Measurements from ENCODE around the gene PAM.

The PAM gene

DNA sequence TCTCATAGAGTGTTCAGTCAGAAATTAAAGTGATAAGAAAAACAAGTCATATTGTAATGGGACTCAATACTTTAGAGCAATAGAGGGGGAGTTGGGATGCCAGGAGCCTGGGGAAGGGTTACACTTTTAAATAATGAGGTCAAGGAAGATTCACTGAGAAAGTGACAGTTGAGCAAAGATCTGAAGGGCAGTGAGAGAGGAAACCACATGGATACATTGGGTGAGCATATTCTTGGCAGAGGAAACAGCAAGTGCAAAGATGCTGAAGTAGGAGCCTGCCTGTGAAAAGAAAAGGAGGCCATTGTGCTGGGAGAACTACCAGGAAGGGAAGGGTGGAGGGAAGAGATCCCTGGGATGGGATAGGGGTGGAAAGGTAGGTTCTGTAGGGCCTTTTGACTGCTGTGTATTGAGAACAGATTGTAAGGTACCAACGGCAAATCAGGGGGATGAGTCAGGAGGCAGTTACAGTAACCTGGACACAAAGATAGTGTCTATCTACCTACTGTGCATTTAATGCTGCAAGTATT is 79.4 kb downstream of the PAM start (continued):
- TF ChIP-seq, protein P1, sequence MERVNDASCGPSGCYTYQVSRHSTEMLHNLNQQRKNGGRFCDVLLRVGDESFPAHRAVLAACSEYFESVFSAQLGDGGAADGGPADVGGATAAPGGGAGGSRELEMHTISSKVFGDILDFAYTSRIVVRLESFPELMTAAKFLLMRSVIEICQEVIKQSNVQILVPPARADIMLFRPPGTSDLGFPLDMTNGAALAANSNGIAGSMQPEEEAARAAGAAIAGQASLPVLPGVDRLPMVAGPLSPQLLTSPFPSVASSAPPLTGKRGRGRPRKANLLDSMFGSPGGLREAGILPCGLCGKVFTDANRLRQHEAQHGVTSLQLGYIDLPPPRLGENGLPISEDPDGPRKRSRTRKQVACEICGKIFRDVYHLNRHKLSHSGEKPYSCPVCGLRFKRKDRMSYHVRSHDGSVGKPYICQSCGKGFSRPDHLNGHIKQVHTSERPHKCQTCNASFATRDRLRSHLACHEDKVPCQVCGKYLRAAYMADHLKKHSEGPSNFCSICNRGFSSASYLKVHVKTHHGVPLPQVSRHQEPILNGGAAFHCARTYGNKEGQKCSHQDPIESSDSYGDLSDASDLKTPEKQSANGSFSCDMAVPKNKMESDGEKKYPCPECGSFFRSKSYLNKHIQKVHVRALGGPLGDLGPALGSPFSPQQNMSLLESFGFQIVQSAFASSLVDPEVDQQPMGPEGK (CRISPR knock-in tag; IDR thresholded peaks at IDR 0.05; ENCODE audit: borderline replicate concordance), result no peak

DNA sequence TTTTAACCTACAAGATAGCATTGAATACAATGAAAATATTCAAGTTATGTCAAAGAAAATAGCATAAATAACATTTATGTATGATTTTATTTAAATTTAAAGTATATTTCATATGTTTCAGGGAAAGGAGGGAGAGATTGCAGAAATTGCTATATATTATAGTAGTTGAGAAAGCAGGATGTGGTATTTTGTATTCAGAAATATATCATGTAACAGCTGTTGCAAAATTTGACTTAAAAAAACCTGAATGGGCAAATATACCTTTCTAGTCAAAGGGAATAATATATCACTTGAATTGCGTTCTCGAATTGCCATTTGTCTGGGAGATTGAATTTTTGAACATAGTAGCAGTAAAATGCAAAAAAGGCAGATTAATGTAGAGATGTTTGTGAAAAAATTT is 80.6 kb downstream of the PAM start:
- TF ChIP-seq CSDC2 (CRISPR knock-in tag; IDR thresholded peaks at IDR 0.05), result no peak
- TF ChIP-seq OSR1 (CRISPR knock-in tag; IDR thresholded peaks at IDR 0.05), result no peak
- no peak for TF ChIP-seq BACH2 (CRISPR knock-in tag; IDR thresholded peaks at IDR 0.05; ENCODE audit: borderline replicate concordance)
- no peak for TF ChIP-seq ZNF70 (CRISPR knock-in tag; IDR thresholded peaks at IDR 0.05)
- TF ChIP-seq ZNF8 (CRISPR knock-in tag; IDR thresholded peaks at IDR 0.05), result no peak
- TF ChIP-seq, protein P2, sequence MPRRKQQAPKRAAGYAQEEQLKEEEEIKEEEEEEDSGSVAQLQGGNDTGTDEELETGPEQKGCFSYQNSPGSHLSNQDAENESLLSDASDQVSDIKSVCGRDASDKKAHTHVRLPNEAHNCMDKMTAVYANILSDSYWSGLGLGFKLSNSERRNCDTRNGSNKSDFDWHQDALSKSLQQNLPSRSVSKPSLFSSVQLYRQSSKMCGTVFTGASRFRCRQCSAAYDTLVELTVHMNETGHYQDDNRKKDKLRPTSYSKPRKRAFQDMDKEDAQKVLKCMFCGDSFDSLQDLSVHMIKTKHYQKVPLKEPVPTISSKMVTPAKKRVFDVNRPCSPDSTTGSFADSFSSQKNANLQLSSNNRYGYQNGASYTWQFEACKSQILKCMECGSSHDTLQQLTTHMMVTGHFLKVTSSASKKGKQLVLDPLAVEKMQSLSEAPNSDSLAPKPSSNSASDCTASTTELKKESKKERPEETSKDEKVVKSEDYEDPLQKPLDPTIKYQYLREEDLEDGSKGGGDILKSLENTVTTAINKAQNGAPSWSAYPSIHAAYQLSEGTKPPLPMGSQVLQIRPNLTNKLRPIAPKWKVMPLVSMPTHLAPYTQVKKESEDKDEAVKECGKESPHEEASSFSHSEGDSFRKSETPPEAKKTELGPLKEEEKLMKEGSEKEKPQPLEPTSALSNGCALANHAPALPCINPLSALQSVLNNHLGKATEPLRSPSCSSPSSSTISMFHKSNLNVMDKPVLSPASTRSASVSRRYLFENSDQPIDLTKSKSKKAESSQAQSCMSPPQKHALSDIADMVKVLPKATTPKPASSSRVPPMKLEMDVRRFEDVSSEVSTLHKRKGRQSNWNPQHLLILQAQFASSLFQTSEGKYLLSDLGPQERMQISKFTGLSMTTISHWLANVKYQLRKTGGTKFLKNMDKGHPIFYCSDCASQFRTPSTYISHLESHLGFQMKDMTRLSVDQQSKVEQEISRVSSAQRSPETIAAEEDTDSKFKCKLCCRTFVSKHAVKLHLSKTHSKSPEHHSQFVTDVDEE (CRISPR knock-in tag; IDR thresholded peaks at IDR 0.05), result no peak
- no peak for TF ChIP-seq ZNF565 (CRISPR knock-in tag; conservative IDR thresholded peaks at IDR 0.05; ENCODE audit: low read depth)
- TF ChIP-seq SNAI2 (CRISPR knock-in tag; IDR thresholded peaks at IDR 0.05), result no peak
- TF ChIP-seq, protein P3, sequence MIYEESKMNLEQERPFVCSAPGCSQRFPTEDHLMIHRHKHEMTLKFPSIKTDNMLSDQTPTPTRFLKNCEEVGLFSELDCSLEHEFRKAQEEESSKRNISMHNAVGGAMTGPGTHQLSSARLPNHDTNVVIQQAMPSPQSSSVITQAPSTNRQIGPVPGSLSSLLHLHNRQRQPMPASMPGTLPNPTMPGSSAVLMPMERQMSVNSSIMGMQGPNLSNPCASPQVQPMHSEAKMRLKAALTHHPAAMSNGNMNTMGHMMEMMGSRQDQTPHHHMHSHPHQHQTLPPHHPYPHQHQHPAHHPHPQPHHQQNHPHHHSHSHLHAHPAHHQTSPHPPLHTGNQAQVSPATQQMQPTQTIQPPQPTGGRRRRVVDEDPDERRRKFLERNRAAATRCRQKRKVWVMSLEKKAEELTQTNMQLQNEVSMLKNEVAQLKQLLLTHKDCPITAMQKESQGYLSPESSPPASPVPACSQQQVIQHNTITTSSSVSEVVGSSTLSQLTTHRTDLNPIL (CRISPR knock-in tag; IDR thresholded peaks at IDR 0.05; ENCODE audit: low read depth), result no peak
- no peak for TF ChIP-seq ZFP30 (CRISPR knock-in tag; IDR thresholded peaks at IDR 0.05)
- no peak for TF ChIP-seq PPARA (CRISPR knock-in tag; IDR thresholded peaks at IDR 0.05; ENCODE audit: borderline replicate concordance)
- TF ChIP-seq ISL1 (CRISPR knock-in tag; IDR thresholded peaks at IDR 0.05), result no peak
- TF ChIP-seq TOX (CRISPR knock-in tag; IDR thresholded peaks at IDR 0.05; ENCODE audit: borderline replicate concordance), result no peak
- TF ChIP-seq, protein P1 (CRISPR knock-in tag; IDR thresholded peaks at IDR 0.05; ENCODE audit: borderline replicate concordance), result no peak
- TF ChIP-seq GLIS3 (CRISPR knock-in tag; IDR thresholded peaks at IDR 0.05), result no peak
- ATAC-seq, result no peak

DNA sequence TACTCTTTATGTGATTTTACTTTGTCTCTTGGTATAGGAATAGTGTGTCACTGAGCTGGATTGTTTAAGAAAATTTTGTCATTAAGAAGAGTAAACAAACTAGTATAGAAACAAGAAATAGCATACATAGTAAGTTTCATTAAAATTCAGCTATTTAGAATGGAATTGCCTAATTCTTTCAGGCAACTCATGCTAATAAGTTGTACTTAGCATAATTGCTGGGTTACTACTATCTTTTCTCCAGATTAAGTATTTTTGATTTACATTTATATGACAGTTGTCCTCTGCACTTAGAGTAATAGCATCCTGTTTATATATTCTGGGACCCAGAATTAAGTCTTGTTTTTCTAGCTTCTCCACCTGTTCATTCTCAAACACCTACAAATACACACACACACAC is 85.9 kb downstream of the PAM start:
- ATAC-seq, result no peak
- TF ChIP-seq ZFP30 (CRISPR knock-in tag; IDR thresholded peaks at IDR 0.05), result no peak
- no peak for TF ChIP-seq RARB (CRISPR knock-in tag; IDR thresholded peaks at IDR 0.05)
- no peak for TF ChIP-seq GLIS3 (CRISPR knock-in tag; IDR thresholded peaks at IDR 0.05)
- TF ChIP-seq ARNTL (CRISPR knock-in tag; IDR thresholded peaks at IDR 0.05; ENCODE audit: borderline replicate concordance, low read depth), result no peak
- TF ChIP-seq, protein P1 (CRISPR knock-in tag; IDR thresholded peaks at IDR 0.05; ENCODE audit: borderline replicate concordance), result no peak
- no peak for TF ChIP-seq OSR1 (CRISPR knock-in tag; IDR thresholded peaks at IDR 0.05)
- TF ChIP-seq ZC3H10 (CRISPR knock-in tag; IDR thresholded peaks at IDR 0.05), result no peak
- no peak for TF ChIP-seq SNAI2 (CRISPR knock-in tag; IDR thresholded peaks at IDR 0.05)
- TF ChIP-seq ESRRG (CRISPR knock-in tag; IDR thresholded peaks at IDR 0.05), result no peak
- TF ChIP-seq TCF4 (CRISPR knock-in tag; IDR thresholded peaks at IDR 0.05; ENCODE audit: borderline replicate concordance), result no peak
- TF ChIP-seq, protein P4, sequence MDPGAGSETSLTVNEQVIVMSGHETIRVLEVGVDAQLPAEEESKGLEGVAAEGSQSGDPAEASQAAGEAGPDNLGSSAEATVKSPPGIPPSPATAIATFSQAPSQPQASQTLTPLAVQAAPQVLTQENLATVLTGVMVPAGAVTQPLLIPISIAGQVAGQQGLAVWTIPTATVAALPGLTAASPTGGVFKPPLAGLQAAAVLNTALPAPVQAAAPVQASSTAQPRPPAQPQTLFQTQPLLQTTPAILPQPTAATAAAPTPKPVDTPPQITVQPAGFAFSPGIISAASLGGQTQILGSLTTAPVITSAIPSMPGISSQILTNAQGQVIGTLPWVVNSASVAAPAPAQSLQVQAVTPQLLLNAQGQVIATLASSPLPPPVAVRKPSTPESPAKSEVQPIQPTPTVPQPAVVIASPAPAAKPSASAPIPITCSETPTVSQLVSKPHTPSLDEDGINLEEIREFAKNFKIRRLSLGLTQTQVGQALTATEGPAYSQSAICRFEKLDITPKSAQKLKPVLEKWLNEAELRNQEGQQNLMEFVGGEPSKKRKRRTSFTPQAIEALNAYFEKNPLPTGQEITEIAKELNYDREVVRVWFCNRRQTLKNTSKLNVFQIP (CRISPR knock-in tag; IDR thresholded peaks at IDR 0.05; ENCODE audit: borderline replicate concordance, low read depth), result no peak
- TF ChIP-seq, protein P2 (CRISPR knock-in tag; IDR thresholded peaks at IDR 0.05), result no peak
- TF ChIP-seq TOX (CRISPR knock-in tag; IDR thresholded peaks at IDR 0.05; ENCODE audit: borderline replicate concordance), result no peak
- no peak for TF ChIP-seq ZNF8 (CRISPR knock-in tag; IDR thresholded peaks at IDR 0.05)
- TF ChIP-seq ZFP3 (CRISPR knock-in tag; IDR thresholded peaks at IDR 0.05), result no peak
- no peak for TF ChIP-seq PPARA (CRISPR knock-in tag; IDR thresholded peaks at IDR 0.05; ENCODE audit: borderline replicate concordance)
- no peak for TF ChIP-seq ZNF70 (CRISPR knock-in tag; IDR thresholded peaks at IDR 0.05)

Measured in SK-N-SH treated with all-trans-retinoic acid at 6 μM for 48 hours (cell line).